ENCODE measurements around the gene BDH1.
"Not testable (repeated sequence)": the region's sequence is repeated elsewhere in the genome, so short reads cannot be mapped to it uniquely, and the experiment has no call there.

BDH1 gene

GRCh38 chr3:197520311-197521276 is 35.2 kb downstream of the BDH1 start:
- no peak for DNase-seq (ENCODE audit: low spot score)

GRCh38 chr3:197519801-197520211 is 36.0 kb downstream of the BDH1 start:
- DNase-seq (ENCODE audit: low spot score), result no peak

GRCh38 chr3:197518881-197519421 is 36.8 kb downstream of the BDH1 start:
- no peak for DNase-seq (ENCODE audit: low spot score)

GRCh38 chr3:197517922-197518683 is 37.7 kb downstream of the BDH1 start:
- DNase-seq (ENCODE audit: low spot score), result not testable (repeated sequence)

GRCh38 chr3:197516890-197517606 is 38.7 kb downstream of the BDH1 start:
- peak; percentile 26 for DNase-seq (ENCODE audit: low spot score)

- DNase-seq (ENCODE audit: low spot score), result no peak
These were observed 39.3 kb downstream of the BDH1 start for GRCh38 chr3:197516517-197516889.

- DNase-seq (ENCODE audit: low spot score), result no peak
These were observed 40.9 kb downstream of the BDH1 start for GRCh38 chr3:197514786-197515355.

- no peak for DNase-seq (ENCODE audit: low spot score)
These were observed 41.6 kb downstream of the BDH1 start for GRCh38 chr3:197513953-197514785.

- no peak for DNase-seq (ENCODE audit: low spot score)
These were observed 42.8 kb downstream of the BDH1 start for GRCh38 chr3:197512691-197513571.

GRCh38 chr3:197511853-197512635 is 43.7 kb downstream of the BDH1 start:
- DNase-seq (ENCODE audit: low spot score), result no peak

GRCh38 chr3:197511130-197511529 is 44.6 kb downstream of the BDH1 start:
- DNase-seq (ENCODE audit: low spot score), result no peak

GRCh38 chr3:197510642-197511018 is 45.1 kb downstream of the BDH1 start:
- no peak for DNase-seq (ENCODE audit: low spot score)

- DNase-seq (ENCODE audit: low spot score), result no peak
These were observed 46.6 kb downstream of the BDH1 start for GRCh38 chr3:197508924-197509775.

- no peak for DNase-seq (ENCODE audit: low spot score)
These were observed 47.3 kb downstream of the BDH1 start for GRCh38 chr3:197508461-197508860.

- DNase-seq (ENCODE audit: low spot score), result no peak
These were observed 47.7 kb downstream of the BDH1 start for GRCh38 chr3:197508051-197508451.

- DNase-seq (ENCODE audit: low spot score), result no peak
These were observed 48.2 kb downstream of the BDH1 start for GRCh38 chr3:197507541-197507940.

- DNase-seq (ENCODE audit: low spot score), result no peak
These were observed 48.7 kb downstream of the BDH1 start for GRCh38 chr3:197507081-197507480.

Measured in NAMALWA (cell line).